Gastroesophageal sphincter (tissue), 4 donors: Measurements from ENCODE around the gene FLVCR1. TPM values are rescaled to one million over a fixed set of nuclear protein-coding genes. Genes with fewer than 3 reads are reported as not detected.

Source experiments
- ATAC-seq: fragments of 150-250 bp; one replicate; pipeline ENCODE4 v1.9.1; 2016; ENCODE audit warnings: mild to moderate bottlenecking, moderate library complexity
- H3K27ac ChIP-seq, 4 donors: fragments of 200-600 bp; sonication (generic) in 3 of 4; 1 replicate in 3 of 4; 2 replicates in 1 of 4; pipeline ENCODE4 v1.5.1; 2016 to 2019
- H3K27me3 ChIP-seq: fragments of 200-600 bp; sonication (generic); one replicate; pipeline ENCODE4 v1.5.1; 2019
- H3K36me3 ChIP-seq, 2 donors: fragments of 200-600 bp; sonication (generic); one replicate each; pipeline ENCODE4 v1.5.1; 2019; ENCODE audit warnings: control low read depth in 1 of 2
- H3K4me1 ChIP-seq, 3 donors: fragments of 200-600 bp; sonication (generic); 1 replicate in 2 of 3; 2 replicates in 1 of 3; pipeline ENCODE4 v1.5.1; 2016 to 2019; ENCODE audit warnings: control low read depth in 2 of 3
- H3K4me3 ChIP-seq, 2 donors: fragments of 200-600 bp; sonication (generic); one replicate each; pipeline ENCODE4 v1.5.1; 2019; ENCODE audit warnings: mild to moderate bottlenecking in 1 of 2, moderate library complexity in 1 of 2
- H3K9me3 ChIP-seq, 3 donors: fragments of 200-600 bp; sonication (generic); one replicate each; pipeline ENCODE4 v1.5.1; 2017 to 2019; ENCODE audit warnings: control low read depth in 2 of 3
- EP300 ChIP-seq: sonication (generic); formaldehyde crosslinking; IDR thresholded peaks from one replicate; pipeline ENCODE4 v1.6.1; 2017; ENCODE audit warnings: antibody characterized with exemption, mild to moderate bottlenecking
- POLR2A ChIP-seq, 2 donors: fragments of 450-650 bp; IDR thresholded peaks; one replicate each; pipeline ENCODE4 v1.6.1; 2017; ENCODE audit warnings: antibody characterized with exemption in 2 of 2, mild to moderate bottlenecking in 2 of 2, moderate library complexity in 1 of 2
- POLR2AphosphoS5 ChIP-seq: sonication (generic); formaldehyde crosslinking; IDR thresholded peaks from one replicate; pipeline ENCODE4 v1.6.1; 2017; ENCODE audit warnings: antibody characterized with exemption
- WGBS, 2 donors: methylation state at CpG; one replicate each; pipeline ENCODE4 v1.1.5; 2018; ENCODE audit warnings: low coverage in 1 of 2; 5-methylcytosine and 5-hydroxymethylcytosine counted together
- total RNA-seq, 4 donors: library from RNA; depleted of rRNA; stranded (reverse); fragments of >200 nt; gene quantifications; one replicate each; pipeline ENCODE4 v1.1.0, GENCODE V29; 2016
- TF ChIP-seq, protein P1 (sequence below), 4 experiments: fragments of 200-600 bp in 2 of 4; fragments of 450-650 bp in 2 of 4; sonication (generic) in 1 of 4; IDR thresholded peaks; one replicate each; pipeline ENCODE4 v1.5.1; 2017 to 2019; ENCODE audit warnings: antibody characterized with exemption in 4 of 4, mild to moderate bottlenecking in 2 of 4, moderate library complexity in 2 of 4

Gene FLVCR1
- total RNA-seq, 4 donors from 2014 or later = 3.2 to 9.2 (median 4.4) TPM

GRCh38 chr1:212920246-212920645 is 62.2 kb downstream of the FLVCR1 start:
- no peaks in the 10 kb centered on the region for H3K27me3 ChIP-seq
- no peak overlapping the region for H3K27ac ChIP-seq
- no peak for ATAC-seq
- H3K9me3 ChIP-seq = no peaks in the 10 kb centered on the region
- 84 to 85% methylated on average over 4 of the region's 7 CpGs for WGBS, 2 donors
- H3K4me1 ChIP-seq = peaks cover 0 to 20% (median 0%) of the 10 kb centered on the region in 3 donors
- no peaks in the 10 kb centered on the region for H3K36me3 ChIP-seq
- TF ChIP-seq EP300 (no peak), POLR2AphosphoS5 (no peak), POLR2A (IDR thresholded peaks at IDR 0.05) (no peak)
- TF ChIP-seq, protein P1, sequence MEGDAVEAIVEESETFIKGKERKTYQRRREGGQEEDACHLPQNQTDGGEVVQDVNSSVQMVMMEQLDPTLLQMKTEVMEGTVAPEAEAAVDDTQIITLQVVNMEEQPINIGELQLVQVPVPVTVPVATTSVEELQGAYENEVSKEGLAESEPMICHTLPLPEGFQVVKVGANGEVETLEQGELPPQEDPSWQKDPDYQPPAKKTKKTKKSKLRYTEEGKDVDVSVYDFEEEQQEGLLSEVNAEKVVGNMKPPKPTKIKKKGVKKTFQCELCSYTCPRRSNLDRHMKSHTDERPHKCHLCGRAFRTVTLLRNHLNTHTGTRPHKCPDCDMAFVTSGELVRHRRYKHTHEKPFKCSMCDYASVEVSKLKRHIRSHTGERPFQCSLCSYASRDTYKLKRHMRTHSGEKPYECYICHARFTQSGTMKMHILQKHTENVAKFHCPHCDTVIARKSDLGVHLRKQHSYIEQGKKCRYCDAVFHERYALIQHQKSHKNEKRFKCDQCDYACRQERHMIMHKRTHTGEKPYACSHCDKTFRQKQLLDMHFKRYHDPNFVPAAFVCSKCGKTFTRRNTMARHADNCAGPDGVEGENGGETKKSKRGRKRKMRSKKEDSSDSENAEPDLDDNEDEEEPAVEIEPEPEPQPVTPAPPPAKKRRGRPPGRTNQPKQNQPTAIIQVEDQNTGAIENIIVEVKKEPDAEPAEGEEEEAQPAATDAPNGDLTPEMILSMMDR (IDR thresholded peaks at IDR 0.05) = no peak
- no peak overlapping the region for H3K4me3 ChIP-seq

DNA sequence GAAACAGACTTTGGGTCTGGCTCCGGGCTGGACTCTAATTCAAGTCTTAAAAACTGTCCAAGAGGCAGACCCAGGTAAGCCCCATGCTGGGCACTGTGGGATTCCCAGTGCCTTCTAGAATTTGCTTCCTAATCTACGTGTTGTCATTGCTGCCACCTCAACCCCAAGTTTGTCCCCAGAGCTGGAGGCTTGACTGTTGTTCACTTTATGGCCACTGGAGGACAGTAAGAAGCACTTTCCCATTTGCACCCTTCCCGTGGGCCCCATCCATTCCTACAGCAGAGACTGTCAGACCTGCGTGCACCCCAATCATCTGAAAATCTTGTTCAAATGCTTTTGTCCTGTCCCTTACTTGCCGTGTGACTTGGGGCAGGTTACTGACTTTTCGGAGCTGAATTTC is 62.8 kb downstream of the FLVCR1 start:
- H3K36me3 ChIP-seq = no peaks in the 10 kb centered on the region
- peaks cover 0 to 20% (median 0%) of the 10 kb centered on the region in 3 donors for H3K4me1 ChIP-seq
- no peaks in the 10 kb centered on the region for H3K27me3 ChIP-seq
- TF ChIP-seq, protein P1 (IDR thresholded peaks at IDR 0.05) = peak in 1 of 4 experiments; percentile 20
- no peak for TF ChIP-seq POLR2AphosphoS5
- ATAC-seq = no peak
- WGBS, 2 donors = 66 to 69% methylated on average over 4 of the region's 6 CpGs
- H3K27ac ChIP-seq = no peak overlapping the region
- H3K4me3 ChIP-seq = no peak overlapping the region
- no peaks in the 10 kb centered on the region for H3K9me3 ChIP-seq

DNA sequence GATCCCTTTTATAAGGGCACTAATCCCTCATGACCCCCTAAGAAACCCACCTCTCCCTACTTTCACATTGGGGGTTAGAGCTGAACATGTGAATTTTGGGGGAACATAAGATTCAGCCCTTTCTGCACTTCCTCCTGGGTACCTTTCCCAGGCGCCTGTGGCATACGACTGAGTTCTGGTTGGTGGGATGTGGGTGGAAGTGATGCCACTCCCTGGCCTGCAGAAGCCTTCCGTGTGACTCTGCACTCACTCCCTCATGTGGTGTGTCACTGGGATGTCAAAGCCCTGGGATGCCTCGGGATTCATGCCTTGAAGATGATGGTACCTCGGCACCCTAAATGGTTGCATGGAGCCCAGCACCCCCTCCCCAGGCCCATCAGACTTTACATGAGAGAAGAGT is 63.9 kb downstream of the FLVCR1 start:
- Histone ChIP-seq H3K4me1 (peaks cover 0 to 11% (median 0%) of the 10 kb centered on the region in 3 donors), H3K9me3 (no peaks in the 10 kb centered on the region), H3K36me3 (no peaks in the 10 kb centered on the region), H3K4me3 (no peak overlapping the region), H3K27me3 (no peaks in the 10 kb centered on the region), H3K27ac (no peak overlapping the region)
- ATAC-seq = no peak
- TF ChIP-seq, protein P1 (IDR thresholded peaks at IDR 0.05) = no peak
- TF ChIP-seq POLR2AphosphoS5 = no peak
- TF ChIP-seq POLR2A (IDR thresholded peaks at IDR 0.05) = no peak
- no peak for TF ChIP-seq EP300
- 100% methylated on average over 1 of the region's 5 CpGs; no CpG with 5 or more reads in 1 of the 2 donors for WGBS, 2 donors

- TF ChIP-seq, protein P1 (IDR thresholded peaks at IDR 0.05) = no peak
- TF ChIP-seq EP300 (no peak), POLR2A (IDR thresholded peaks at IDR 0.05) (no peak), POLR2AphosphoS5 (no peak)
- 74 to 92% methylated on average over 5 to 6 of the region's 6 CpGs for WGBS, 2 donors
- no peak for ATAC-seq
- H3K27ac ChIP-seq = no peak overlapping the region
- no peak overlapping the region for H3K4me3 ChIP-seq
- H3K9me3 ChIP-seq = no peaks in the 10 kb centered on the region
- no peaks in the 10 kb centered on the region for H3K36me3 ChIP-seq
- H3K27me3 ChIP-seq = no peaks in the 10 kb centered on the region
- H3K4me1 ChIP-seq = peaks cover 0 to 11% (median 0%) of the 10 kb centered on the region in 3 donors
Measured at GRCh38 chr1:212926372-212926771, 68.3 kb downstream of the FLVCR1 start.
